Smooth muscle cell (in vitro differentiated cells): ENCODE data around the gene CLN6. TPM values are rescaled to one million over a fixed set of nuclear protein-coding genes. Genes with fewer than 3 reads are reported as not detected.

Source experiments
- DNase-seq: peaks from one replicate; lab custom pipeline; 2025; ENCODE audit not compliant: unreplicated experiment; lab: John Stamatoyannopoulos, UW
- H2AFZ ChIP-seq: fragments of 200-600 bp; sonication (generic); 2 replicates; pipeline ENCODE4 v1.6.0; 2016; ENCODE audit warnings: antibody characterized with exemption, low read depth, mild to moderate bottlenecking
- H3F3A ChIP-seq: fragments of 200-600 bp; sonication (generic); 2 replicates; pipeline ENCODE4 v1.6.0; 2017; ENCODE audit warnings: antibody characterized with exemption, low read depth
- H3K27ac ChIP-seq: fragments of 200-600 bp; sonication (generic); 2 replicates; pipeline ENCODE4 v1.5.1; 2016; ENCODE audit warnings: low read depth, mild to moderate bottlenecking
- H3K27me3 ChIP-seq: fragments of 200-600 bp; sonication (generic); 2 replicates; pipeline ENCODE4 v1.6.1; 2016; ENCODE audit warnings: low read depth, mild to moderate bottlenecking
- H3K36me3 ChIP-seq: fragments of 200-600 bp; sonication (generic); 2 replicates; pipeline ENCODE4 v1.5.1; 2016; ENCODE audit warnings: low read depth
- H3K4me1 ChIP-seq: fragments of 200-600 bp; sonication (generic); 2 replicates; pipeline ENCODE4 v1.5.1; 2016; ENCODE audit warnings: low read depth
- H3K4me2 ChIP-seq: fragments of 200-600 bp; sonication (generic); 2 replicates; pipeline ENCODE4 v1.6.0; 2016; ENCODE audit warnings: mild to moderate bottlenecking
- H3K4me3 ChIP-seq: fragments of 200-600 bp; sonication (generic); 2 replicates; pipeline ENCODE4 v1.5.1; 2016; ENCODE audit warnings: mild to moderate bottlenecking
- H3K79me2 ChIP-seq: fragments of 200-600 bp; sonication (generic); 2 replicates; pipeline ENCODE4 v1.6.0; 2016; ENCODE audit warnings: low read depth, mild to moderate bottlenecking
- H3K9ac ChIP-seq: fragments of 200-600 bp; sonication (generic); 2 replicates; pipeline ENCODE4 v1.6.0; 2016; ENCODE audit warnings: low read depth
- H3K9me3 ChIP-seq: fragments of 200-600 bp; sonication (generic); replicated peaks from 2 replicates; pipeline ENCODE4 v1.5.1; 2016; ENCODE audit warnings: low read depth
- H4K20me1 ChIP-seq: fragments of 200-600 bp; sonication (generic); 2 replicates; pipeline ENCODE4 v1.6.0; 2016; ENCODE audit warnings: low read depth
- WGBS: methylation state at CpG from one replicate; pipeline ENCODE4 v1.1.7; 2016; ENCODE audit warnings: low lambda C conversion rate; 5-methylcytosine and 5-hydroxymethylcytosine counted together
- polyA plus RNA-seq: library from polyadenylated mRNA; unstranded; fragments of >200 nt; fragmentation: Nextera tagmentation; extraction: Ambion mirVana; gene quantifications from 2 replicates; pipeline ENCODE4 v1.2.1, GENCODE V29; 2016
- total RNA-seq: library from RNA; depleted of rRNA; stranded (reverse); fragments of >200 nt; gene quantifications from 2 replicates; pipeline ENCODE4 v1.2.3, GENCODE V29; 2014
- TF ChIP-seq, protein P1 (sequence below): fragments of 200-600 bp; sonication (generic); IDR thresholded peaks from 2 replicates; pipeline ENCODE4 v1.5.1; 2017; ENCODE audit warnings: borderline replicate concordance, mild to moderate bottlenecking, antibody characterized with exemption; ENCODE audit not compliant: insufficient read depth, poor library complexity, severe bottlenecking

Gene CLN6
- total and polyA plus RNA-seq, 2 experiments from 2014 or later, result 2.5 to 15.2 TPM

DNA sequence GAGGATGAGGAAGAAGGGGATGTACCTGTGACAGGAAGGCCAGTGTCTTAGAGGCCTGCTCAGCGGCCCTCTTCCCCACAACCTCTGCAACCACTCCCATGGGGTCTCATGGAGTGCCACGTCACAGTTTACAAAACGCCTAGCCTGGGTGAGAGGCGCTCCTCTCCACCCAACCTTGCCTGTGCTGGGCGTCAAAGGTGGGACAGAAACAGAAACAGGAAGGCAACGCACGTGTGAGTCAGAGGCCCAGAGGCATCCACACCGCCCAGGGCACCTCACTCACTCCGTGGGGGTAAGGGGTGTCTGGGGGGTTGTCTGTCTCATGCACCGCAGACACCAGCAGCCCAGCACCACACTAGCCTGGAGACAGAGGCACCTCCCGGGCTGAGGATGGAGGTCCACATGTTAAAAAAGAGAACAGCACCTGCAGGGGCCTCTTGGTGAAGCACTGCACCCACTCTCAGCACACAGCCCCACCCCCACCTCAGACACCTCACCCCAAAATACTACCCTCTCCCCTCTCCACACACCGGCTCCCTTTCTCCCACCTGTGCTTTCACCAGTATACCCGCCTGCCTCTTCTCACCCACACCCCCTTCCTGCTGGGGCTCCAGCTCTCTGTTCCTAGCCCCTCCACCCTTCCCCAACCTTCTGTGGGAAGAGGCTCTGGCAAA, 19.7 kb downstream of the CLN6 start:
- no peak overlapping the region for H3K9ac ChIP-seq
- H3K4me1 ChIP-seq, result no peaks in the 10 kb centered on the region
- H3K9me3 ChIP-seq, result no peaks in the 10 kb centered on the region
- H3K27me3 ChIP-seq, result no peaks in the 10 kb centered on the region
- H4K20me1 ChIP-seq, result no peaks in the 10 kb centered on the region
- TF ChIP-seq, protein P1, sequence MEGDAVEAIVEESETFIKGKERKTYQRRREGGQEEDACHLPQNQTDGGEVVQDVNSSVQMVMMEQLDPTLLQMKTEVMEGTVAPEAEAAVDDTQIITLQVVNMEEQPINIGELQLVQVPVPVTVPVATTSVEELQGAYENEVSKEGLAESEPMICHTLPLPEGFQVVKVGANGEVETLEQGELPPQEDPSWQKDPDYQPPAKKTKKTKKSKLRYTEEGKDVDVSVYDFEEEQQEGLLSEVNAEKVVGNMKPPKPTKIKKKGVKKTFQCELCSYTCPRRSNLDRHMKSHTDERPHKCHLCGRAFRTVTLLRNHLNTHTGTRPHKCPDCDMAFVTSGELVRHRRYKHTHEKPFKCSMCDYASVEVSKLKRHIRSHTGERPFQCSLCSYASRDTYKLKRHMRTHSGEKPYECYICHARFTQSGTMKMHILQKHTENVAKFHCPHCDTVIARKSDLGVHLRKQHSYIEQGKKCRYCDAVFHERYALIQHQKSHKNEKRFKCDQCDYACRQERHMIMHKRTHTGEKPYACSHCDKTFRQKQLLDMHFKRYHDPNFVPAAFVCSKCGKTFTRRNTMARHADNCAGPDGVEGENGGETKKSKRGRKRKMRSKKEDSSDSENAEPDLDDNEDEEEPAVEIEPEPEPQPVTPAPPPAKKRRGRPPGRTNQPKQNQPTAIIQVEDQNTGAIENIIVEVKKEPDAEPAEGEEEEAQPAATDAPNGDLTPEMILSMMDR, result no peak
- no peaks in the 10 kb centered on the region for H3K79me2 ChIP-seq
- H2AFZ ChIP-seq, result no peak overlapping the region
- H3F3A ChIP-seq, result no peaks in the 10 kb centered on the region
- DNase-seq, result no peak
- no peaks in the 10 kb centered on the region for H3K36me3 ChIP-seq
- WGBS, result 82% methylated on average over 13 of the region's 13 CpGs
- no peak overlapping the region for H3K4me3 ChIP-seq
- no peak overlapping the region for H3K4me2 ChIP-seq
- H3K27ac ChIP-seq, result no peak overlapping the region

DNA sequence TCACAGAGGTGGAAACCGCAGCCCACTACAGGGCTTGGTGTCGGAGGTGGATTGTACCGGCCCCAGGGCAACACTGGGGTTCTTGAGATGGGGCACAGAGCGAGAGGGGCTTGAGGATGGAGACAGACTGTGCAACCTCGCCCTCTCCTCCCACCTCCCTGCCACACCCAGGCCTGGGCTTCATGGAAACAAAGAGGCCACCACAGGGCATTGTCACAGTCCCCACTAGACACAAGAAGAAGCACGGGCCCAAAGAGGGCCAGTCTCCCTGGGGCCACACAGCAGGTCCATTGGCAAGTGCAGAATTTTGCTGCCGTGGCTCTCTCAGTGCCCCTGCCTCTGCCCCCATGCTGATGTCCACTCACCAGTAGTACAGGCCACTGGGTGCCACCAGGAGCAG, 20.3 kb downstream of the CLN6 start:
- no peak for DNase-seq
- Histone ChIP-seq H3F3A (no peaks in the 10 kb centered on the region), H4K20me1 (no peaks in the 10 kb centered on the region), H3K27ac (no peak overlapping the region), H3K4me3 (no peak overlapping the region), H3K4me2 (no peak overlapping the region), H3K4me1 (no peaks in the 10 kb centered on the region), H2AFZ (no peak overlapping the region), H3K36me3 (no peaks in the 10 kb centered on the region), H3K79me2 (no peaks in the 10 kb centered on the region), H3K9ac (no peak overlapping the region), H3K27me3 (no peaks in the 10 kb centered on the region), H3K9me3 (no peaks in the 10 kb centered on the region)
- TF ChIP-seq, protein P1, result no peak
- 82% methylated on average over 7 of the region's 7 CpGs for WGBS

DNA sequence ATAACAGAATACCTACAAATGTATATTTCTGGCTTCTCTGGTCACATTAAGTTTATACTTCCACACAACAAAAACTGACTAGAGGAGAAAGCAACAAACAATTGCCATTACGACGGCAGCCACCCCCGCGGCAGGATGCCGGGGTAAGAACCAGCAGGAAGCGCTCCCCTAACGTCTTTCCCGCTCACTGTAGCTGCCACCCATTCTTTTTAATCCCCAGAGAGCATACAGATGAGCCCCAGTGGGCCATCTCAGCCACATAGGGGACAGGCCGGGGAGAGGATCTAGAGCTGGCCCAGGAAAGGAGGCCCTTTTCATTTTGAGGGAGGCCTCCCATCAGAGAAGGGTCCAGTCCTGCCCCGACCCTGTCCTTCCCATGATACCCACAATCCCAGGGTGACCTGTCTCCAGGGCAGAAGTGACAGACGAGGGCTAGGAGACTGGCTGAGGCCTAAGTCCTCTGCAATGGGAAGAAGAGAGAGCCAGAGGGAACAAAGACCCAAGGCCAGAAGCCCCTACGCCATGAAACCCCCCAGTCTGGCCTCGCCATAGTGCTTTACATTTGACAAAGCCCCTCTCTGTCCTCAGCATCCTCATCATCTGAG, 20.8 kb downstream of the CLN6 start:
- H3K27me3 ChIP-seq, result no peaks in the 10 kb centered on the region
- TF ChIP-seq, protein P1, result no peak
- no peaks in the 10 kb centered on the region for H3F3A ChIP-seq
- no peaks in the 10 kb centered on the region for H3K4me1 ChIP-seq
- H3K9ac ChIP-seq, result no peak overlapping the region
- H4K20me1 ChIP-seq, result no peaks in the 10 kb centered on the region
- no peaks in the 10 kb centered on the region for H3K79me2 ChIP-seq
- no peak for DNase-seq
- H3K36me3 ChIP-seq, result no peaks in the 10 kb centered on the region
- H3K9me3 ChIP-seq, result no peaks in the 10 kb centered on the region
- WGBS, result 91% methylated on average over 13 of the region's 13 CpGs
- no peak overlapping the region for H2AFZ ChIP-seq
- H3K4me3 ChIP-seq, result no peak overlapping the region
- no peak overlapping the region for H3K4me2 ChIP-seq
- H3K27ac ChIP-seq, result no peak overlapping the region

DNA sequence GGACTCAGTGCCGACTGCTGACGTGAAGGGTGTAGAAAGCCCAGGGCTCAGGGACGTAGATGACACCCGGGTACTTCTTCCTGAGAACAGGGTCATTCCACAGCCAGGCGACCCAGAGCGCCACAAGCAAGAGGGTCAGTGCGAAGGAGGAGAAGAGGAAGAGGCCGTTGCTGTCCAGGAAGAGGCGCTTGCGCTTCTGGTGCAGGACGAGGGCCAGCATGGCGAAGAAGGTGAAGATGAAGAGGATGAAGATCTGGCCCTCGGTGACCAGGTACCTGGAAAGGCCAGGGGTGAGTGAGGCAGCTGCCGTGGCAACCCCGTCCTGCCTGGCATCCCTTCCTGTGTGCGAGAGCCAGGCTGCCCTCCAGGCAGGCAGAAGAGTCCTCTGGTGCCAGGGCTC, 21.4 kb downstream of the CLN6 start:
- no peaks in the 10 kb centered on the region for H3K27me3 ChIP-seq
- no peak overlapping the region for H3K27ac ChIP-seq

More for the DNA sequence above, 21.4 kb downstream of the CLN6 start:
- no peak overlapping the region for H3K9ac ChIP-seq
- no peak overlapping the region for H3K4me2 ChIP-seq
- 89% methylated on average over 16 of the region's 16 CpGs for WGBS
- H2AFZ ChIP-seq, result no peak overlapping the region
- no peaks in the 10 kb centered on the region for H3K9me3 ChIP-seq
- no peak for DNase-seq
- H3K4me1 ChIP-seq, result no peaks in the 10 kb centered on the region
- TF ChIP-seq, protein P1, result no peak
- H3K4me3 ChIP-seq, result no peak overlapping the region
- no peaks in the 10 kb centered on the region for H4K20me1 ChIP-seq
- no peaks in the 10 kb centered on the region for H3K79me2 ChIP-seq
- H3F3A ChIP-seq, result no peaks in the 10 kb centered on the region
- H3K36me3 ChIP-seq, result no peaks in the 10 kb centered on the region
